ENCODE measurements around the gene TAF12.
A peak's percentile ranks its signal among the peaks of the same experiment; 100 is the strongest.
"Not testable (repeated sequence)": the region's sequence is repeated elsewhere in the genome, so short reads cannot be mapped to it uniquely, and the experiment has no call there.

TAF12 gene

GRCh38 chr1:28642847-28643635 is at the start of gene TAF12:
TSS of gene TAF12 (minus strand) at chr1:28643067. CDS start at chr1:28622081, 20,986 bp downstream.
- peak; percentile 96 for DNase-seq

GRCh38 chr1:28691627-28692026 is 48.8 kb upstream of the TAF12 start:
- DNase-seq = not testable (repeated sequence)

- DNase-seq = no peak
Measured at GRCh38 chr1:28684937-28685336, 42.1 kb upstream of the TAF12 start.

GRCh38 chr1:28682840-28683239 is 40.0 kb upstream of the TAF12 start:
- DNase-seq = no peak

- no peak for DNase-seq
Measured at GRCh38 chr1:28680151-28680550, 37.3 kb upstream of the TAF12 start.

- no peak for DNase-seq
Measured at GRCh38 chr1:28675924-28676257, 33.0 kb upstream of the TAF12 start.

GRCh38 chr1:28672971-28673370 is 30.1 kb upstream of the TAF12 start:
- DNase-seq = not testable (repeated sequence)

- no peak for DNase-seq
Measured at GRCh38 chr1:28671254-28671780, 28.4 kb upstream of the TAF12 start.

GRCh38 chr1:28668956-28669723 is 26.3 kb upstream of the TAF12 start:
- peak; percentile 9 for DNase-seq

GRCh38 chr1:28668191-28668955 is 25.5 kb upstream of the TAF12 start, which contains the start of gene GMEB1:
TSS of gene GMEB1 (plus strand) at chr1:28668784. CDS start at chr1:28683613, 14,829 bp downstream.
- DNase-seq = peak; percentile 84

GRCh38 chr1:28666806-28667205 is 23.9 kb upstream of the TAF12 start:
- DNase-seq = no peak

GRCh38 chr1:28663871-28664470 is 21.1 kb upstream of the TAF12 start:
- DNase-seq = no peak

- no peak for DNase-seq
Measured at GRCh38 chr1:28656335-28656734, 13.5 kb upstream of the TAF12 start.

- not testable (repeated sequence) for DNase-seq
Measured at GRCh38 chr1:28655448-28656311, 12.8 kb upstream of the TAF12 start.

- peak; percentile 9 for DNase-seq
Measured at GRCh38 chr1:28653870-28654269, 11.0 kb upstream of the TAF12 start.

GRCh38 chr1:28653063-28653462 is 10.2 kb upstream of the TAF12 start:
- not testable (repeated sequence) for DNase-seq

- DNase-seq = peak; percentile 93
Measured at GRCh38 chr1:28648474-28649198, 5.8 kb upstream of the TAF12 start, which contains the start of gene RNU11. TSS of gene RNU11 (plus strand) at chr1:28648600.

GRCh38 chr1:28648008-28648473 is 5.2 kb upstream of the TAF12 start:
- peak; percentile 96 for DNase-seq

- DNase-seq = no peak
Measured at GRCh38 chr1:28646040-28646439, 3.2 kb upstream of the TAF12 start.

- DNase-seq = not testable (repeated sequence)
Measured at GRCh38 chr1:28645406-28645805, 2.5 kb upstream of the TAF12 start.

- DNase-seq = no peak
Measured at GRCh38 chr1:28644494-28644893, 1.6 kb upstream of the TAF12 start.

All from CD4-positive, alpha-beta T cell treated with Interferon gamma for 1 hour (primary cell).